Panc1 (cell line): ENCODE results near the gene AGO1. TPM values are rescaled to one million over a fixed set of nuclear protein-coding genes. Genes with fewer than 3 reads are reported as not detected.

ENCODE experiments used
- ATAC-seq: fragments of 200-7000 bp; cut with Tn5 transposase; 2 replicates; pipeline ENCODE4 v1.9.1; 2020; ENCODE audit warnings: mild to moderate bottlenecking, moderate library complexity
- BruUV-seq: library from RNA; stranded (reverse); fragments of 400-500 nt; replicated peaks from 2 replicates; lab custom pipeline; 2021; lab: Mats Ljungman, UMichigan
- CTCF ChIA-PET: fragments of 300-600 bp; sonication (Branson Sonifier 250); formaldehyde crosslinking; loops from one replicate; lab custom pipeline; 2022; ENCODE audit warnings: antibody characterized with exemption; lab: Charles Lee
- POLR2A ChIA-PET: fragments of 300-600 bp; sonication (Branson Sonifier 250); formaldehyde crosslinking; loops from one replicate; lab custom pipeline; 2022; ENCODE audit warnings: antibody characterized with exemption; lab: Charles Lee
- DNase-seq: peaks from one replicate; pipeline ENCODE4 v3.0.0-alpha.2; 2010; ENCODE audit warnings: low read depth, low spot score
- H3K27ac ChIP-seq: 2 replicates; pipeline ENCODE4 v1.5.1; 2011; ENCODE audit warnings: mild to moderate bottlenecking, low read length, inconsistent platforms
- H3K27me3 ChIP-seq: fragments of 200-500 bp; sonication (Bioruptor generic); 2 replicates; pipeline ENCODE4 v1.6.0; 2014; ENCODE audit warnings: low read length, inconsistent platforms; ENCODE audit not compliant: control insufficient read depth, insufficient read depth
- H3K36me3 ChIP-seq: fragments of 200-500 bp; sonication (Bioruptor generic); 2 replicates; pipeline ENCODE4 v1.5.1; 2014; ENCODE audit warnings: inconsistent platforms, mild to moderate bottlenecking, low read length, moderate library complexity; ENCODE audit not compliant: control insufficient read depth, insufficient read depth
- H3K4me1 ChIP-seq: 2 replicates; pipeline ENCODE4 v1.5.1; 2011; ENCODE audit warnings: inconsistent platforms, mild to moderate bottlenecking, low read length, moderate library complexity; ENCODE audit not compliant: control insufficient read depth, insufficient read depth
- H3K4me3 ChIP-seq, 2 experiments: 2 replicates each; pipeline ENCODE4 v1.5.1; 2011 to 2012; ENCODE audit warnings: low read depth in 2 of 2, low read length in 2 of 2, mild to moderate bottlenecking in 2 of 2, inconsistent platforms in 1 of 2, moderate library complexity in 1 of 2
- H3K9me3 ChIP-seq: fragments of 200-500 bp; sonication (Bioruptor generic); 2 replicates; pipeline ENCODE4 v1.5.1; 2014; ENCODE audit warnings: low read depth, mild to moderate bottlenecking, inconsistent platforms, low read length, moderate library complexity; ENCODE audit not compliant: control insufficient read depth, insufficient read depth
- CTCF ChIP-seq: fragments of 450-650 bp; IDR thresholded peaks from 2 replicates; pipeline ENCODE4 v1.5.1; 2017; ENCODE audit warnings: mild to moderate bottlenecking
- POLR2AphosphoS5 ChIP-seq: IDR thresholded peaks from 2 replicates; pipeline ENCODE4 v1.6.1; 2012; ENCODE audit warnings: mild to moderate bottlenecking, low read depth, low read length, moderate library complexity
- REST ChIP-seq, 2 experiments: IDR thresholded peaks; 2 replicates each; pipeline ENCODE4 v1.6.1; 2011 to 2012; ENCODE audit warnings: low read depth in 2 of 2, control low read depth in 1 of 2, low read length in 1 of 2, mild to moderate bottlenecking in 1 of 2, moderate library complexity in 1 of 2; ENCODE audit not compliant: insufficient read depth in 1 of 2
- SIN3A ChIP-seq: IDR thresholded peaks from 2 replicates; pipeline ENCODE4 v1.6.1; 2012; ENCODE audit warnings: low read depth, mild to moderate bottlenecking, low read length, moderate library complexity, borderline replicate concordance; ENCODE audit not compliant: insufficient read depth
- TCF7L2 ChIP-seq: IDR thresholded peaks from 2 replicates; pipeline ENCODE4 v1.6.1; 2011; ENCODE audit warnings: mild to moderate bottlenecking, low read depth, low read length, inconsistent platforms
- in situ Hi-C: cut with HindIII; loops from 2 replicates; pipeline ENCODE4 v1.10.0; 2016; ENCODE audit warnings: low sequenced_read_pairs, low pct_unique_long_range_greater_than_20kb
- intact Hi-C: fragments of 100-400 bp; cut with micrococcal nuclease; formaldehyde crosslinking; loops from one replicate; pipeline ENCODE4 v1.10.0; 2022; ENCODE audit not compliant: unreplicated experiment
- total RNA-seq: library from RNA; stranded (reverse); gene quantifications from one replicate; pipeline ENCODE4 v1.2.1, GENCODE V29; 2021; ENCODE audit not compliant: unreplicated experiment

Gene AGO1
- total RNA-seq, 1 experiment from 2014 or later: 40.1 TPM

- CTCF ChIA-PET: no interaction called here
- H3K27ac ChIP-seq: peak overlapping the region; percentile 96
- ATAC-seq: peak; percentile 28; the same call in 1 of the 2 replicates
- intact Hi-C loops (no loop called here), in situ Hi-C loops (no loop called here)
- no TSS peak for BruUV-seq
- H3K9me3 ChIP-seq: no peaks in the 10 kb centered on the region
- POLR2A ChIA-PET: no interaction called here
- TF ChIP-seq SIN3A (no peak), CTCF (no peak), TCF7L2 (no peak), POLR2AphosphoS5 (no peak), REST (IDR thresholded peaks at IDR 0.05; ENCODE audit: insufficient read depth in 1 of 2, low read depth in 2 of 2, low read length in 1 of 2) (no peak)
- peak; percentile 15 for DNase-seq
- H3K4me3 ChIP-seq: peak overlapping the region; percentile 83 to 98
- H3K27me3 ChIP-seq: no peaks in the 10 kb centered on the region
- H3K36me3 ChIP-seq: peaks cover 7% of the 10 kb centered on the region
- peaks cover 27% of the 10 kb centered on the region for H3K4me1 ChIP-seq
These were observed 48.6 kb downstream of the AGO1 start for GRCh38 chr1:35931446-35932157.

GRCh38 chr1:35932158-35932636 lies 49.2 kb downstream of the AGO1 start:
- intact Hi-C loops: no loop called here
- POLR2A ChIA-PET: no interaction called here
- Histone ChIP-seq H3K36me3 (peaks cover 7% of the 10 kb centered on the region), H3K9me3 (no peaks in the 10 kb centered on the region), H3K4me3 (peak overlapping the region; percentile 83 to 98), H3K27me3 (no peaks in the 10 kb centered on the region), H3K4me1 (peaks cover 27% of the 10 kb centered on the region), H3K27ac (peak overlapping the region; percentile 96)
- BruUV-seq: TSS peak; percentile 73
- no peak for ATAC-seq
- no peak for DNase-seq
- in situ Hi-C loops: no loop called here
- TF ChIP-seq SIN3A (no peak), POLR2AphosphoS5 (no peak), REST (IDR thresholded peaks at IDR 0.05; ENCODE audit: insufficient read depth in 1 of 2, low read depth in 2 of 2, low read length in 1 of 2) (no peak), TCF7L2 (no peak), CTCF (no peak)
- CTCF ChIA-PET: no interaction called here
